GM19023 (cell line): Measurements from ENCODE around the gene CPT1A.

Experiments
- ATAC-seq: cut with Tn5 transposase; IDR thresholded peaks from one replicate; pipeline ENCODE4 v1.9.1; 2021; ENCODE audit warnings: mild to moderate bottlenecking, moderate library complexity; ENCODE audit not compliant: unreplicated experiment

CPT1A gene

GRCh38 chr11:68715456-68716122 is 126.1 kb downstream of the CPT1A start:
- ATAC-seq: no peak

GRCh38 chr11:68714060-68714856 is 127.5 kb downstream of the CPT1A start:
- no peak for ATAC-seq

- ATAC-seq: no peak
Observed at GRCh38 chr11:68711114-68711513, 130.6 kb downstream of the CPT1A start.

- no peak for ATAC-seq
Observed at GRCh38 chr11:68710409-68710808, 131.3 kb downstream of the CPT1A start.

- no peak for ATAC-seq
Observed at GRCh38 chr11:68709062-68709461, 132.7 kb downstream of the CPT1A start.

- no peak for ATAC-seq
Observed at GRCh38 chr11:68707527-68707926, 134.2 kb downstream of the CPT1A start.

- ATAC-seq: no peak
Observed at GRCh38 chr11:68704887-68705286, 136.8 kb downstream of the CPT1A start.
